SK-N-SH (cell line): ENCODE data around the gene CNBP.

ENCODE experiments used
- POLR2AphosphoS5 ChIP-seq: IDR thresholded peaks from 2 replicates; pipeline ENCODE4 v1.6.1; 2012; ENCODE audit warnings: low read depth, low read length
- TF ChIP-seq, protein P1 (sequence below): fragments of 200-600 bp; sonication (generic); IDR thresholded peaks from 2 replicates; pipeline ENCODE4 v1.6.1; 2017; ENCODE audit warnings: antibody characterized with exemption, mild to moderate bottlenecking, moderate library complexity
- TF ChIP-seq, protein P2 (sequence below): fragments of 150-350 bp; IDR thresholded peaks from 2 replicates; pipeline ENCODE4 v1.6.1; 2017; ENCODE audit warnings: antibody characterized with exemption, low read length, low read depth, borderline replicate concordance
- TF ChIP-seq, protein P3 (sequence below): IDR thresholded peaks from 2 replicates; pipeline ENCODE4 v1.6.1; 2012; ENCODE audit warnings: mild to moderate bottlenecking, low read depth, low read length, moderate library complexity

DNA sequence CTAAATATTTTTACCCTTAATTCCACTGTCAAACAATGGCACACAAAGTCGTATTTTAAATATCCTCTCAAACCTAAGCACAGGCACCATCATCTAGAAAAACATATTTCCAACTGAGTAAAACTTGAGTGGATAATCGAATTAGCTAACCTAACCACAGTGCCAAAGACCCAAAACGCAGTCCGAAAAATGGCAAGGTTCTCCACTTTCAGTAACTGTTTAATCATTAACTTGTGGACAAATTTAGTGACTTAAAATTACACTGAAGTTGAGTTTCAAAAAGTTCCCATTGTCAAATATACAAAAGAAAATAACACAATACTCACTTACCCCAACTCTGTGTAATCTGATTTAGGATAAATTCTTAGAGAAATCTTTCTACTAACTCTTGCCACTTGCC lies 10.0 kb downstream of the CNBP start:
- TF ChIP-seq, protein P1, sequence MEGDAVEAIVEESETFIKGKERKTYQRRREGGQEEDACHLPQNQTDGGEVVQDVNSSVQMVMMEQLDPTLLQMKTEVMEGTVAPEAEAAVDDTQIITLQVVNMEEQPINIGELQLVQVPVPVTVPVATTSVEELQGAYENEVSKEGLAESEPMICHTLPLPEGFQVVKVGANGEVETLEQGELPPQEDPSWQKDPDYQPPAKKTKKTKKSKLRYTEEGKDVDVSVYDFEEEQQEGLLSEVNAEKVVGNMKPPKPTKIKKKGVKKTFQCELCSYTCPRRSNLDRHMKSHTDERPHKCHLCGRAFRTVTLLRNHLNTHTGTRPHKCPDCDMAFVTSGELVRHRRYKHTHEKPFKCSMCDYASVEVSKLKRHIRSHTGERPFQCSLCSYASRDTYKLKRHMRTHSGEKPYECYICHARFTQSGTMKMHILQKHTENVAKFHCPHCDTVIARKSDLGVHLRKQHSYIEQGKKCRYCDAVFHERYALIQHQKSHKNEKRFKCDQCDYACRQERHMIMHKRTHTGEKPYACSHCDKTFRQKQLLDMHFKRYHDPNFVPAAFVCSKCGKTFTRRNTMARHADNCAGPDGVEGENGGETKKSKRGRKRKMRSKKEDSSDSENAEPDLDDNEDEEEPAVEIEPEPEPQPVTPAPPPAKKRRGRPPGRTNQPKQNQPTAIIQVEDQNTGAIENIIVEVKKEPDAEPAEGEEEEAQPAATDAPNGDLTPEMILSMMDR, result no peak
- TF ChIP-seq, protein P2, sequence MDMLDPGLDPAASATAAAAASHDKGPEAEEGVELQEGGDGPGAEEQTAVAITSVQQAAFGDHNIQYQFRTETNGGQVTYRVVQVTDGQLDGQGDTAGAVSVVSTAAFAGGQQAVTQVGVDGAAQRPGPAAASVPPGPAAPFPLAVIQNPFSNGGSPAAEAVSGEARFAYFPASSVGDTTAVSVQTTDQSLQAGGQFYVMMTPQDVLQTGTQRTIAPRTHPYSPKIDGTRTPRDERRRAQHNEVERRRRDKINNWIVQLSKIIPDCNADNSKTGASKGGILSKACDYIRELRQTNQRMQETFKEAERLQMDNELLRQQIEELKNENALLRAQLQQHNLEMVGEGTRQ, result no peak
- TF ChIP-seq, protein P3, sequence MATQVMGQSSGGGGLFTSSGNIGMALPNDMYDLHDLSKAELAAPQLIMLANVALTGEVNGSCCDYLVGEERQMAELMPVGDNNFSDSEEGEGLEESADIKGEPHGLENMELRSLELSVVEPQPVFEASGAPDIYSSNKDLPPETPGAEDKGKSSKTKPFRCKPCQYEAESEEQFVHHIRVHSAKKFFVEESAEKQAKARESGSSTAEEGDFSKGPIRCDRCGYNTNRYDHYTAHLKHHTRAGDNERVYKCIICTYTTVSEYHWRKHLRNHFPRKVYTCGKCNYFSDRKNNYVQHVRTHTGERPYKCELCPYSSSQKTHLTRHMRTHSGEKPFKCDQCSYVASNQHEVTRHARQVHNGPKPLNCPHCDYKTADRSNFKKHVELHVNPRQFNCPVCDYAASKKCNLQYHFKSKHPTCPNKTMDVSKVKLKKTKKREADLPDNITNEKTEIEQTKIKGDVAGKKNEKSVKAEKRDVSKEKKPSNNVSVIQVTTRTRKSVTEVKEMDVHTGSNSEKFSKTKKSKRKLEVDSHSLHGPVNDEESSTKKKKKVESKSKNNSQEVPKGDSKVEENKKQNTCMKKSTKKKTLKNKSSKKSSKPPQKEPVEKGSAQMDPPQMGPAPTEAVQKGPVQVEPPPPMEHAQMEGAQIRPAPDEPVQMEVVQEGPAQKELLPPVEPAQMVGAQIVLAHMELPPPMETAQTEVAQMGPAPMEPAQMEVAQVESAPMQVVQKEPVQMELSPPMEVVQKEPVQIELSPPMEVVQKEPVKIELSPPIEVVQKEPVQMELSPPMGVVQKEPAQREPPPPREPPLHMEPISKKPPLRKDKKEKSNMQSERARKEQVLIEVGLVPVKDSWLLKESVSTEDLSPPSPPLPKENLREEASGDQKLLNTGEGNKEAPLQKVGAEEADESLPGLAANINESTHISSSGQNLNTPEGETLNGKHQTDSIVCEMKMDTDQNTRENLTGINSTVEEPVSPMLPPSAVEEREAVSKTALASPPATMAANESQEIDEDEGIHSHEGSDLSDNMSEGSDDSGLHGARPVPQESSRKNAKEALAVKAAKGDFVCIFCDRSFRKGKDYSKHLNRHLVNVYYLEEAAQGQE, result no peak
- no peak for TF ChIP-seq POLR2AphosphoS5
